Astrocyte of the cerebellum (primary cell): Measurements from ENCODE around the gene TRPV4.

ENCODE experiments used
- DNase-seq: peaks from one replicate; pipeline ENCODE4 v3.0.0-alpha.2; 2011; ENCODE audit warnings: low read depth
- H3K4me3 ChIP-seq: 2 replicates; pipeline ENCODE4 v1.5.1; 2011; ENCODE audit warnings: mild to moderate bottlenecking, low read depth, low read length, moderate library complexity
- in situ Hi-C: cut with HindIII; loops from 2 replicates; pipeline ENCODE4 v1.10.0; 2017; ENCODE audit warnings: low sequenced_read_pairs
- TF ChIP-seq, protein P1 (sequence below): IDR thresholded peaks from 2 replicates; pipeline ENCODE4 v1.5.1; 2012; ENCODE audit warnings: low read length, low read depth, moderate library complexity, mild to moderate bottlenecking; ENCODE audit errors: missing control alignments

The TRPV4 gene

DNA sequence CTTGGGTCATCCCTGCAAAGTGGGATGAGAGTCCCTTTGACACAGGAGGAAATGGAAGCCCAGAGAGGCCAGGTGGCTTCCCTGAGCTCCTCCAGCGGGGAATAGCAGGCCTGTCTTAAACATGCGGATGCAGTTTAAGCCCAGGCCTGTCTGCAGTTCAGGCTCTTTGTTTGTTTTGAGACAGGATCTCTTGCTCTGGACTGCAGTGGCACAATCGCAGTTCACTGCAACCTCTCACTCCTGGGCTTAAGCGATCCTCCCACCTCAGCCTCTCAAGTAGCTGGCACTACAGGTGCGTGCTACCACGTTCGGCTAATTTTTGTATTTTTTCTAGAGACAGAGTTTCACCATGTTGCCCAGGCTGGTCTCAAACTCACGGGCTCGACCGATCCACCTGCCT, 3.5 kb downstream of the TRPV4 start:
- H3K4me3 ChIP-seq = no peak overlapping the region
- TF ChIP-seq, protein P1, sequence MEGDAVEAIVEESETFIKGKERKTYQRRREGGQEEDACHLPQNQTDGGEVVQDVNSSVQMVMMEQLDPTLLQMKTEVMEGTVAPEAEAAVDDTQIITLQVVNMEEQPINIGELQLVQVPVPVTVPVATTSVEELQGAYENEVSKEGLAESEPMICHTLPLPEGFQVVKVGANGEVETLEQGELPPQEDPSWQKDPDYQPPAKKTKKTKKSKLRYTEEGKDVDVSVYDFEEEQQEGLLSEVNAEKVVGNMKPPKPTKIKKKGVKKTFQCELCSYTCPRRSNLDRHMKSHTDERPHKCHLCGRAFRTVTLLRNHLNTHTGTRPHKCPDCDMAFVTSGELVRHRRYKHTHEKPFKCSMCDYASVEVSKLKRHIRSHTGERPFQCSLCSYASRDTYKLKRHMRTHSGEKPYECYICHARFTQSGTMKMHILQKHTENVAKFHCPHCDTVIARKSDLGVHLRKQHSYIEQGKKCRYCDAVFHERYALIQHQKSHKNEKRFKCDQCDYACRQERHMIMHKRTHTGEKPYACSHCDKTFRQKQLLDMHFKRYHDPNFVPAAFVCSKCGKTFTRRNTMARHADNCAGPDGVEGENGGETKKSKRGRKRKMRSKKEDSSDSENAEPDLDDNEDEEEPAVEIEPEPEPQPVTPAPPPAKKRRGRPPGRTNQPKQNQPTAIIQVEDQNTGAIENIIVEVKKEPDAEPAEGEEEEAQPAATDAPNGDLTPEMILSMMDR = no peak
- in situ Hi-C loops = no loop called here
- DNase-seq = no peak

DNA sequence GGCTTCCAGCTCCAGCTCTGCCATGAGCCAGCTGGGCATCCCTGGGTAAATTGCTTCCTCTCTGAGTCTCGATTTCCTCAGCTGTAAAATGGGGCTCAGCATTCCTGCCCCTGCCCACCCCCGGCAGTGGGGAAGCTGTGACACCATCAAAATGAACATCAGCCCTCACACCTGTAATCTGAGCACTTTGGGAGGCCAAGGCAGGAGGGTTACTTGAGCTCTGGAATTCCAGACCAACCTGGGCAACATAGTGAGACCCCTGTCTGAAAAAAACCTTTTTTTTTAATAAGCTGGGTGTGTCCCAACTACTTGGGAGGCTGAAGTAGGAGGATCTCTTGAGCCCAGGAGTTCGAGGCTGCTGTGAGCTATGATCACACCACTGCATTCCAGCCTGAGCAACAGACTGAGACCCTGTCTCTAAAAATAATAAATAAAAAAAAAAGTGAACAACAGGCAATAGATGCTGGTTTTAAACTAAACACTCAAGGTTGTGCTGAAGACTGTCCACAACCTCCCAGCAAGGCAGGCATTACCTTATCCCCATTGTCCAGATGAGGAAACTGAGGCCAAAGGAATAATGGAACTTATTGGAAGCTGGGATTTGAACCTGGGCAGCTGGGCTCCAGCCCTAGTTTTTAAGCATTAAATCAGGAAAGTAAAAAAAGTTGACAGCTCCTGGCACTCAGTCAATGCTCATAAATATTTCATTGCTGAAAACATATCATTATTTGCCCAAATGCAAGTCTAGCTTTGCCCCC, 4.3 kb downstream of the TRPV4 start:
- in situ Hi-C loops = no loop called here
- TF ChIP-seq, protein P1 = no peak
- no peak for DNase-seq
- no peak overlapping the region for H3K4me3 ChIP-seq

DNA sequence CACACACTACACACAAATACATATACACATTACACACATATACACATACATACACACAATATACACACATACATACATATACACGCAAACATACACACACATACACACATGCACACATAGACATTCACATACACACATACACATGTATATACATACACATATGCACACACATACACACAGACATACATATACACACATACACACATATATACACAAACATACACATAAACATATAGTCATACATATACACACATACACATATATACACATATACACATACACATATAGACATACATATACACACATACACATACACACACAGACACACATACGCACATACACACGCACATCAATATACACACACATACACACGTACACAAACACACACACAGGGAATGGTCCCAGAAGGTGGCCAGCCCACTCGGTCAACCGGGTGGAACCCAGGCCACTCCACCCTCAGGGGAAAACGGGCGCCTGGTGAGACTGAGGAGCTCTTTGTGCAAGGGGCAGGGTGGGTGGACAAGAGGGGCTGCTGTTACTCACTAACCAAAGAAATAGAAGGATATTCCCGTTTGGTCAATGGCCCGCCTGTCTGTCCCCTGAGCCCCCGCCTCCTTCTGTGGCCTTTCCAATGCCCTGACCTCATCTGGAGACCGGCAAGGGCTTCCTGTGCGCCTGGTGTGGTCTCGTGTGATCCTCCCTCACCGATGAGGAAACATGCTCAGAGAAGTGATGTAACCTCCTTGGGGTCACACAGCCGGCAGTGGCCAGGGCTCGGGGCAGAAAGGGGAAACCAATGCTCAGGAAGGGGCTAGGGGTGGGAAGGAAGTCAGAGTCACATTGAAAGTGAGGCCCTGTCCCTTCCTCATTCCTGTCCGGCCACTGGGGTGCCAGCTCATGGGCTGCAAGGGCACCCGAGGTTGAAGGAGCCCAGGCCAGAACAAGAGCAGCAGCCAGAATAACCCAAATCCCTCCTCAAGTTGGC, 5.3 kb downstream of the TRPV4 start:
- H3K4me3 ChIP-seq = no peak overlapping the region
- DNase-seq = no peak
- in situ Hi-C loops = no loop called here
- TF ChIP-seq, protein P1 = no peak

DNA sequence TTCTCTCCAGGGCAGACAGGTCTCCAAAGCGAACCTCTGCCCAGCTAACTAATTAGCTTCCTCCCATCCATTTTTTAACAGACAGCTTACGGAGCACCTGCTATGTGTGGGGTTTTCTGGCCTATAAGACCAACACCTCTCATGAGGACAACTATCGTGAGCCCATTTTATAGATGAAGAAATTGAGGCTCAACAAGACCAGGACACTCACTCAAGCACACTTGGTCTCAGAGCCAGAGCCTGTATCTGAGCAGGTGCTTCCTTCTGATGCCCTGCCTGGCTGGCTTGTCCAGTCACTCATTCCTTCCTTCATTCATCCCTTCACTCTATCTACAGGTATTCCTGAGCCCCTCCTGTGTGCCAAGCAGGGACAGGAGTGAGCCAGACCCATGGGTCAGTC, 6.1 kb downstream of the TRPV4 start:
- TF ChIP-seq, protein P1 = no peak
- H3K4me3 ChIP-seq = no peak overlapping the region
- in situ Hi-C loops = no loop called here
- DNase-seq = no peak

DNA sequence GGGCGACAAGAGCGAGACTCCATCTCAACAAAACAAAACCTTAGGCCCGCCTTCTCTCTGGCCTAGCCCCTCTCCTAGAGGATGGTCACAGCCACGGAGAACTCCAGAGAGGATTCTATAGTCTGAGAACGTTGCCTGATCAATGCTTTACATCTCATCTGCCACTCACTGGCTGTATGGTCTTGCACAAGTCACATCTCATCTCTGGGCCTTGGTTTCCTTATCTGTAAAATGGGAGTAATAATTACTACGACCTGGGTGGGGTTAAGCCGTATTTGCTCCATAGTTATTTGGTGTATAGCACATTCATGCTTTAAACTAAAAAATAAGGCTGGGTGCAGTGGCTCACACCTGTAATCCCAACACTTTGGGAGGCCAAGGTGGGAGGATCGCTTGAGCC, 8.5 kb downstream of the TRPV4 start:
- TF ChIP-seq, protein P1 = no peak
- no peak overlapping the region for H3K4me3 ChIP-seq
- in situ Hi-C loops = no loop called here
- no peak for DNase-seq

DNA sequence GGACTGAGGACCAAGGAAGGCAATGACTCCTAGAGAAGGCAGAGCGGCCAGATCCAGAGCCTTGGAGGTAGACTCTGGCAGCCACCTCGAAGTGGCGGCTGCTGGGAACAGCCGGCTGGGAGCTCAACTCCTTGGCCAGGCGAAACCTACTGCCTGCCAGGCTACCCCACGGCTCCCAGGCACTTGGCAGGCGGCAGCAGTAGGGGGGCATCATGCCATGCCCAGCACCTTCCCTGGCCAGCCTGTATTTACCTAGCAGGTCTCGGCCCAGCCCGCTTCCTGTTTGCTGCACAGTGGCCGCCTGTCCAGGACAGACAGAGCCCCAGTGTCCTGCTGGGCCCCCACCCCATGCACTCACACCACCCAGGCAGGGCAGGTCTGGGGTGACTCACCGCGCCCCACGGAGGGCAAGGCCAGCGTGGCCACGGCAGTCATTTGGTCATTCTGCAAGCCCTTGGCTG, 10.2 kb downstream of the TRPV4 start:
- in situ Hi-C loops = no loop called here
- TF ChIP-seq, protein P1 = no peak
- no peak for DNase-seq
- no peak overlapping the region for H3K4me3 ChIP-seq
